Activated CD8-positive, alpha-beta memory T cell treated with anti-CD3 and anti-CD28 coated beads, Interleukin-2, amount 50 U/mL, for 1 hour (primary cell): Measurements from ENCODE around the gene FOXD1.
"Not testable (repeated sequence)": the region's sequence is repeated elsewhere in the genome, so short reads cannot be mapped to it uniquely, and the experiment has no call there.

ENCODE experiments used
- DNase-seq: peaks from one replicate; pipeline ENCODE4 v3.0.0-alpha.2; 2020; ENCODE audit errors: extremely low read depth

The FOXD1 gene

GRCh38 chr5:73417303-73418034, 31.1 kb downstream of the FOXD1 start:
- DNase-seq, result no peak

- no peak for DNase-seq
Measured at GRCh38 chr5:73415617-73416016, 33.0 kb downstream of the FOXD1 start.

GRCh38 chr5:73415171-73415570, 33.4 kb downstream of the FOXD1 start:
- no peak for DNase-seq

- DNase-seq, result no peak
Measured at GRCh38 chr5:73412597-73412988, 36.0 kb downstream of the FOXD1 start.

- no peak for DNase-seq
Measured at GRCh38 chr5:73411936-73412596, 36.5 kb downstream of the FOXD1 start.

GRCh38 chr5:73409927-73410326, 38.6 kb downstream of the FOXD1 start:
- DNase-seq, result not testable (repeated sequence)

- no peak for DNase-seq
Measured at GRCh38 chr5:73405691-73406090, 42.9 kb downstream of the FOXD1 start.

GRCh38 chr5:73399775-73400174, 48.8 kb downstream of the FOXD1 start:
- no peak for DNase-seq
